HG02852 (cell line): ENCODE results near the gene VGLL3.
"Not testable (repeated sequence)": the region's sequence is repeated elsewhere in the genome, so short reads cannot be mapped to it uniquely, and the experiment has no call there.

Experiments
- ATAC-seq: cut with Tn5 transposase; IDR thresholded peaks from one replicate; pipeline ENCODE4 v1.9.1; 2021; ENCODE audit warnings: mild to moderate bottlenecking, moderate library complexity; ENCODE audit not compliant: unreplicated experiment

VGLL3 gene, protein sequence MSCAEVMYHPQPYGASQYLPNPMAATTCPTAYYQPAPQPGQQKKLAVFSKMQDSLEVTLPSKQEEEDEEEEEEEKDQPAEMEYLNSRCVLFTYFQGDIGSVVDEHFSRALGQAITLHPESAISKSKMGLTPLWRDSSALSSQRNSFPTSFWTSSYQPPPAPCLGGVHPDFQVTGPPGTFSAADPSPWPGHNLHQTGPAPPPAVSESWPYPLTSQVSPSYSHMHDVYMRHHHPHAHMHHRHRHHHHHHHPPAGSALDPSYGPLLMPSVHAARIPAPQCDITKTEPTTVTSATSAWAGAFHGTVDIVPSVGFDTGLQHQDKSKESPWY

GRCh38 chr3:86990734-86991481, at the start of gene VGLL3:
VGLL3 (minus strand) TSS chr3:86991149; CDS start chr3:86990743, 406 bp downstream.
- ATAC-seq = peak; percentile 52

- no peak for ATAC-seq
Measured at GRCh38 chr3:87037652-87038051, 46.7 kb upstream of the VGLL3 start.

DNA sequence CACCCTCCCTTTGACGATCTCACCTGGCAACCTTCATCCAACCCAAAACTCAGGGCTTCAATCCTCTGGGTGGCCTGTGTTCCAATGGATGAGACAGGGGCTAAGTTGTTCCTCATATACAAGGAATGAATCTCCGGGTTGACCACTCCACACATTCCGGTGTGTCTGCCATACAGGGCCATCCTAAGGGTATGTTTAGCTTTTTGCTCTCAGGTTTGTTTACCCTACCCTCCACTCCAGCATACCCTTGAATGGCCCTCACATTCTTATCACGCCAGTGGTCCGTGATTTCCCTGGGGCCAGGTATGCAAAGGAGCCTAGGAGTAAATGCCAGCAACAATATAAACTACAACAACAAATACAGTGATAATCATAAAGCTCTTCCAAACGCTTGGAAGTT, 45.7 kb upstream of the VGLL3 start:
- no peak for ATAC-seq

DNA sequence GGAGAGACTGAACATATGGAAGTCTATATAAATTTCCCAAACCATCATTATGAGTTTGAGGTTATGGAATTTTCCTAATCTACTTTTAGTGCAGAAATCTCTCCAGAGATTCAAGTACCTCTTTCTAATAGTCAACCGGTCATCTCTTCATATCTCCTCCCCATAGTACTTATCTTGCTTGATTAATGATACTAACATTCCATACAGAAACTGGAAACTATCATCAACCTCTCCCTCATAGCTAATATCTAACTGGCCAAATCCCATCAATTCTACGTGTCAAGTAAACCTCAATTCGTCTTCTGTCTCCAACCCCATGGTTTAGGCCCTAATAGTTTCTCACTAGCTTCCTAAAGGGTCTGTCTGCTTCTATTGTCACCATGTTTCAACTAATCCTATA, 44.4 kb upstream of the VGLL3 start:
- no peak for ATAC-seq

GRCh38 chr3:87033205-87033604, 42.3 kb upstream of the VGLL3 start:
- ATAC-seq = no peak

- no peak for ATAC-seq
Measured at GRCh38 chr3:87025661-87026645, 35.0 kb upstream of the VGLL3 start.

GRCh38 chr3:87017370-87017769, 26.4 kb upstream of the VGLL3 start:
- not testable (repeated sequence) for ATAC-seq

- no peak for ATAC-seq
Measured at GRCh38 chr3:87009271-87009670, 18.3 kb upstream of the VGLL3 start.

GRCh38 chr3:87006844-87007439, 16.0 kb upstream of the VGLL3 start:
- ATAC-seq = no peak

DNA sequence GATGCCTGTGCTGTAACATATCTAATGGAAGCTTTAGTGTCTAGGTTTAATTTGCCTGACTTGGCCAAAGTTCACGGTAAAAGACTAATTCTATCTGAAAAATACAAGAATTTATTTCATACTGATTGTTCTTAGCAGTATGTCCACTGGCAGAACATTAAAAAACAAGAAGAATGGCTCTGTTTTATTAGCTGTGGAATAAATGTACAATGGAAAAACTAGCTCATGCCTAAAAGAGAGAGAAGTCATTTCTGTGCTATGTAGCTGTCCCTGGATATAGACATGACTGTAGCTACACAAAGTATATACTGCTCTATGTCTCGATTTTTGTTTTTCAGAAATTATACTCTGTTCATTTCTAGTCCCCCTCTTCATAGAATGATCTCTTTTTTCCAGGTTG, 13.9 kb upstream of the VGLL3 start:
- ATAC-seq = no peak

- ATAC-seq = no peak
Measured at GRCh38 chr3:87002346-87002745, 11.4 kb upstream of the VGLL3 start.

GRCh38 chr3:87001473-87002098, 10.6 kb upstream of the VGLL3 start:
- ATAC-seq = no peak

- no peak for ATAC-seq
Measured at GRCh38 chr3:87000940-87001339, 10.0 kb upstream of the VGLL3 start.

GRCh38 chr3:86998569-86998968, 7.6 kb upstream of the VGLL3 start:
- no peak for ATAC-seq

GRCh38 chr3:86996261-86996955, 5.5 kb upstream of the VGLL3 start:
- ATAC-seq = no peak

DNA sequence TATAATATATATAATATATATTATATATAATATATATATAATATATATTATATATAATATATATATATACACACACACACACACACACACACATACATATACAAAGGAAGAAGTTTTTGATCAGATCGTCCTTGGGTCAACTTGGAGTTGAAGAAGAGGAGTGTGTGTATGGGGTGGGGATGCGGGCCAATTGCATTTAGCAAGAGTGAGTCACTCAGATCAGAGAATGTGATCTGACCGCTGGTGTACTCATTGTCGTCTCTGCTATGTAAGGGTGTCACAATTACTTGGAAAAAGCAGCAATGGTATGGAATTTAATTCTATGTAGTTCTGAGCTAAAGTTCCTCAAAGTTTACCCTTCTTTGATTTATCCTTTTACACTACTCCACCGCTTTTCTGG, 4.6 kb upstream of the VGLL3 start:
- ATAC-seq = no peak

DNA sequence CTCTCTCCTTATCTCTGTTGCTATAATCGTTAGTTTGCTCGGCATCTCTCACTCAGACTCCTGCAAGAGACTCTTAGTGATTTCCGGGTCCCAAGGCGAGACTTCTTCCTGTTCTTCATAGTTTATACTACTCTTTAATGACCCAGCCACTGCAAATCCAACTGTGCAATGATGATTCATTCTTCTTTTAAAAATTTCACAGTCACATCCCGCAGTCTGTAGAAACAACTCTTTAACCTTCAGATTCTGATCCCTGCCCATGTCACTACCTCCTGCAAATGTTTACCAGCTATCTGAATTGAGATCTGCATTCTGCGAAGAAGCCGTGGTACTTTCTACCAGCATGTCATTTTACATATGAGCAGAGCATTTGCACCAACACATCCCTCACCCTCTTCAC, 2.8 kb upstream of the VGLL3 start:
- ATAC-seq = no peak

GRCh38 chr3:86991840-86992435, 989 bp upstream of the VGLL3 start:
- ATAC-seq = no peak

DNA sequence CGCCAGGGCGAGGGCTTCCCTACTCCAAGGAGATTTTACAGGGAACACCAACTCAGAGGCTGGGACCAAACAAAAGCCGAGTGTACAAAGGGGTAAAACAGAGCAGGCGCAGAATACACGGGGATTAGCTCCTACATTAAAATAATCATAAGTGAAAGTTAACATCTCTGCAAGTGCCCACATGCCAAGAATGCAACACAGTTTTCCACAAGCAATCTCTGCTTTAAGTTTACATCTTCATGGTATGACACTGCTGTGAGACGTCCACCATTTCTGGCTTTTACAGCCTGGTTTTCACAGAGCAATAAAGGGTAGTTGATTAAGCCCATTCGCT, 500 bp upstream of the VGLL3 start:
- peak; percentile 15 for ATAC-seq
